Progenitor cell of endocrine pancreas (in vitro differentiated cells): ENCODE measurements around the gene PCDHAC1. TPM values are rescaled to one million over a fixed set of nuclear protein-coding genes. Genes with fewer than 3 reads are reported as not detected.

Experiments used
- DNase-seq: peaks from one replicate; pipeline ENCODE4 v3.0.0; 2021; ENCODE audit warnings: low spot score; ENCODE audit not compliant: unreplicated experiment
- H3K27ac Mint-ChIP-seq: 2 replicates; pipeline ENCODE4 v1.8.0; 2021; ENCODE audit warnings: mild to moderate bottlenecking, moderate library complexity, mixed read lengths
- H3K27me3 Mint-ChIP-seq: 2 replicates; pipeline ENCODE4 v1.8.0; 2021; ENCODE audit warnings: mixed read lengths
- H3K36me3 Mint-ChIP-seq: 2 replicates; pipeline ENCODE4 v1.8.0; 2022; ENCODE audit warnings: mixed read lengths; ENCODE audit not compliant: insufficient read depth
- H3K4me1 Mint-ChIP-seq: 2 replicates; pipeline ENCODE4 v1.8.0; 2021; ENCODE audit warnings: low read depth, mixed read lengths
- H3K4me3 Mint-ChIP-seq: 2 replicates; pipeline ENCODE4 v1.8.0; 2021; ENCODE audit warnings: low read depth, mild to moderate bottlenecking, moderate library complexity, mixed read lengths
- H3K9me3 Mint-ChIP-seq: 2 replicates; pipeline ENCODE4 v1.8.0; 2021; ENCODE audit warnings: low read depth, mixed read lengths
- total RNA-seq: library from RNA; stranded (reverse); gene quantifications from 2 replicates; pipeline ENCODE4 v1.2.1, GENCODE V29; 2021
- TF ChIP-seq, protein P1 (sequence below): fragments of 200-600 bp; sonication (generic); IDR thresholded peaks from one replicate; pipeline ENCODE4 v1.5.0; 2021; ENCODE audit warnings: antibody characterized with exemption, mild to moderate bottlenecking; ENCODE audit not compliant: unreplicated experiment

Gene PCDHAC1
- total RNA-seq, 1 donor from 2014 or later = 7.7 TPM

DNA sequence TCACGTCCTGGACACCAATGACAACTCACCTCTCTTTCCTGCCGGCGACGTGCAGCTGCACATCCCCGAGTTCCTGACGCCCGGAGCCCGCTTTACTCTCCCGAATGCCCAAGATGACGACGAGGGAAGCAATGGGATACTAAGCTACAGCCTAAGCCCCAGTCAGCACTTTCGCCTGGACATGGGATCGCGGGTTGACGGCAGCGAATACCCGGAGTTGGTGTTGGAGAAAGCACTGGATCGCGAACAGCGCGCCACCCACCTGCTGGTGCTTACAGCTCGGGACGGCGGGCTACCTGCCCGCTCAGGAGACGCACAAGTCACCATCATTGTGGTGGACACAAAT, 1.1 kb downstream of the PCDHAC1 start:
- H3K27ac Mint-ChIP-seq = peak overlapping the region; percentile 34
- H3K4me3 Mint-ChIP-seq = peak overlapping the region; percentile 78
- H3K36me3 Mint-ChIP-seq = no peaks in the 10 kb centered on the region
- H3K9me3 Mint-ChIP-seq = no peaks in the 10 kb centered on the region
- H3K4me1 Mint-ChIP-seq = peaks cover 12% of the 10 kb centered on the region
- H3K27me3 Mint-ChIP-seq = peaks cover 25% of the 10 kb centered on the region
- no peak for DNase-seq
- TF ChIP-seq, protein P1, sequence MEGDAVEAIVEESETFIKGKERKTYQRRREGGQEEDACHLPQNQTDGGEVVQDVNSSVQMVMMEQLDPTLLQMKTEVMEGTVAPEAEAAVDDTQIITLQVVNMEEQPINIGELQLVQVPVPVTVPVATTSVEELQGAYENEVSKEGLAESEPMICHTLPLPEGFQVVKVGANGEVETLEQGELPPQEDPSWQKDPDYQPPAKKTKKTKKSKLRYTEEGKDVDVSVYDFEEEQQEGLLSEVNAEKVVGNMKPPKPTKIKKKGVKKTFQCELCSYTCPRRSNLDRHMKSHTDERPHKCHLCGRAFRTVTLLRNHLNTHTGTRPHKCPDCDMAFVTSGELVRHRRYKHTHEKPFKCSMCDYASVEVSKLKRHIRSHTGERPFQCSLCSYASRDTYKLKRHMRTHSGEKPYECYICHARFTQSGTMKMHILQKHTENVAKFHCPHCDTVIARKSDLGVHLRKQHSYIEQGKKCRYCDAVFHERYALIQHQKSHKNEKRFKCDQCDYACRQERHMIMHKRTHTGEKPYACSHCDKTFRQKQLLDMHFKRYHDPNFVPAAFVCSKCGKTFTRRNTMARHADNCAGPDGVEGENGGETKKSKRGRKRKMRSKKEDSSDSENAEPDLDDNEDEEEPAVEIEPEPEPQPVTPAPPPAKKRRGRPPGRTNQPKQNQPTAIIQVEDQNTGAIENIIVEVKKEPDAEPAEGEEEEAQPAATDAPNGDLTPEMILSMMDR = no peak

DNA sequence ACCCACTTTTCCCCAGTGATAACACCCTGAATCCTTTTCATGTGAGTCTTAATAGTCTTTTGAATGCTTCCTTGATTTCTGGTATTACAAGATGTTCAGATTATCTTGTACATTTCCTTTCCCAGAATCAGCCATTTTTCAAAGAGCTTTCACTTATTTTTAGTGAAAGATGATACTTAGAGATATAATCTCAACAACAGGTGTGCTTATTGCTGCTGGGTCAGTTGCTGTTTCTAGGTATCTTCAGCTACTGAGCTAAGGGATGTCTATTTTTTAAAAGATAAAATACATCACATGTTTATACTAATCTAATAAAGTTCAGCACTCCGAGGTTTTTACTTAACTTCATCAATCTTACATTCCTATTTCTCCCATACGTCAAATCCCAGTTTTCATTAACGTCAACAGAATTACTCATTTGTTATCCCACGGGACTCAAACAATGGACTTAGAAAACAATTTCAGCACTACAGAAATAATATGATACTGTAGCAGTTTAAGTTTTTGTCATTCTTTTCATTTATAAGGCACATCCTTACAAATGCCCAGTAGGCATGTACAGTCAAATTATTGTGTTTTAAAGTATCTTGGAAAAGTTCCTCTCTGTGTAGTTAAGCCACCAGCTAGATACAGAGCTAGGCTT, 9.0 kb downstream of the PCDHAC1 start:
- DNase-seq = no peak
- H3K27me3 Mint-ChIP-seq = no peaks in the 10 kb centered on the region
- no peak overlapping the region for H3K4me3 Mint-ChIP-seq
- no peaks in the 10 kb centered on the region for H3K4me1 Mint-ChIP-seq
- TF ChIP-seq, protein P1 = no peak
- H3K36me3 Mint-ChIP-seq = peaks cover 2% of the 10 kb centered on the region
- H3K9me3 Mint-ChIP-seq = no peaks in the 10 kb centered on the region
- no peak overlapping the region for H3K27ac Mint-ChIP-seq

DNA sequence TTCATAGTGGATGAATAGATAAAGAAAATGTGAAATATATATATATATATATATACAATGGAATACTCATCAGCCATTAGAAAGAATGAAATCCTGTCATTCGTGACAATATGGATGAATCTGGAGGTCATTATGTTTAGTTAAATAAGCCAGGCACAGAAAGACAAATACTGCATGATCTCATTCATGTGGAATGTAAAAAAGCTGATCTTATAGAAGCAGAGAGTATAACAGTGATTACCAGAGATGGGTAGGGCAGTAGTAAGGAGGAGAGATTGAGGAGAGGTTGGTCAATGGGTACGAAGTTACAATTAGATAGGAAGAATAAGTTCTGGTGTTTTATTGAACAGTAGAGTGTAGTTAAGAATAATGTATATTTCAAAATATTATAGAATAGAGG, 20.5 kb downstream of the PCDHAC1 start:
- Mint-ChIP-seq H3K36me3 (peaks cover 12% of the 10 kb centered on the region), H3K9me3 (peaks cover 26% of the 10 kb centered on the region), H3K27me3 (no peaks in the 10 kb centered on the region), H3K4me3 (no peak overlapping the region), H3K27ac (no peak overlapping the region), H3K4me1 (peaks cover under 1% of the 10 kb centered on the region)
- TF ChIP-seq, protein P1 = no peak
- no peak for DNase-seq

DNA sequence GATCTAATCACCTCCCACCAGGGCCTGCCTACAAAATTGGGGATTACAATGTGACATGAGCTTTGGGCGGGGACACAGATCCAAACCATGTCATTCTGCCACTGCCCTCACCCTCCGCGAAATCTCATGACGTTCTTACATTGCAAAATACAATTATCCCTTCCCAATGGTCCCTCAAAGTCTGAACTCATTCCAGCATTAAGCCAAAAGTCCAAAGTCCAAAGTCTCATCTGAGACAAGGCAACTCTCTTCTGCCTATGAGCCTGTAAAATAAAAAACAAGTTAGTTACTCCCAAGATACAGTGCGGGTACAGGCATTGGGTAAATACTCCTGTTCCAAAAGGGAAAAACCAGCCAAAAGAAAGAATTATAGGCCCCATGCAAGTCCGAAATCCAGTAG, 25.5 kb downstream of the PCDHAC1 start:
- Mint-ChIP-seq H3K4me3 (no peak overlapping the region), H3K27ac (peak overlapping the region; percentile 9), H3K27me3 (no peaks in the 10 kb centered on the region), H3K4me1 (peaks cover 2% of the 10 kb centered on the region), H3K36me3 (peaks cover 8% of the 10 kb centered on the region), H3K9me3 (peaks cover 14% of the 10 kb centered on the region)
- TF ChIP-seq, protein P1 = no peak
- DNase-seq = no peak

DNA sequence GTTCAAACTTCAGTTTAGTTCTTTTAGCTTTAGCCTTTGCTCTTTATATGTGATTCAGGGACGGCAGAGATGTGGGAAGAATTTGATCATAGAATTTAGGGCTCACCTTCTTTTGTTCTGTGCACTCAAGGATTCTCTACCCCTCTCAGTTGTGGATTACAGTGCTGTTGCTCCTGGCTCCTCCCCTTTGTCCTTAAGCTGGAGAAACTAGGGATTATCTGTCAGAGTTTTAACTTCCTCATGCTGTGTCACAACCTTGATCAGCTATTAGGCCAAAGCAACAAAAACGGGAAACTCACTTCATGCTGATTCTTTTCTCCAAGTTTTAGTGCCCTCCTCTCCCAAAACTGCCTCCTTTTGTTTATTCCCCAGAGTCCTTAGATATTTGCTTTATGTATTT, 27.1 kb downstream of the PCDHAC1 start:
- Mint-ChIP-seq H3K36me3 (peaks cover 8% of the 10 kb centered on the region), H3K4me3 (no peak overlapping the region), H3K27me3 (no peaks in the 10 kb centered on the region), H3K27ac (no peak overlapping the region), H3K4me1 (peaks cover 2% of the 10 kb centered on the region), H3K9me3 (peaks cover 13% of the 10 kb centered on the region)
- TF ChIP-seq, protein P1 = no peak
- DNase-seq = no peak
